Hippocampal formation (tissue), 2 donors: ENCODE results near the gene UGT2B7.

Experiments
- DNase-seq, 2 donors: peaks; one replicate each; lab custom pipeline; 2025; lab: John Stamatoyannopoulos, UW

Gene UGT2B7

DNA sequence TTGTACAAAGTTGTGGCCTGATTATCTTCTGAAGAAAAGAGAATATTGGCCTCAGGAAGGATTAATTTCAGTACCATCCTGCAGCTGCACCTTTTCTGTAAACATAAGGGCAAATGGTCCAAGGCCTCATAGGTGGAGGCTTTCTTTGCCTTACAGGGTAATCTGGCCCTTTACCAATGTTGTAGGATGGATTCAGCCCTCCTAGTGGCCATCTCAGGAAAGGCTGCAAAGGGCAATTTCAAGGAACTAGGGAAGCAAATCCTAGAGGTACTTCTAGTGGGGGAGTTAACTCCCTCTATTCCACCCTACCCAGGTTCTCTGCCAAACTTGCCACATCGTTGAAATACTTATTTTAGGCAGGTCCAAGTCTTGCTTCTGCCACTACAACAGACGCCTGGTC lies 60.6 kb downstream of the UGT2B7 start:
- no peak for DNase-seq
